Left renal pelvis (tissue), 4 donors: ENCODE measurements around the gene SOS1. TPM values are rescaled to one million over a fixed set of nuclear protein-coding genes. Genes with fewer than 3 reads are reported as not detected.
A peak's percentile ranks its signal among the peaks of the same experiment; 100 is the strongest.
"Not testable (repeated sequence)": the region's sequence is repeated elsewhere in the genome, so short reads cannot be mapped to it uniquely, and the experiment has no call there.

Experiments
- DNase-seq, 4 donors: peaks; one replicate each; pipeline ENCODE4 v3.0.0-alpha.2; 2013; ENCODE audit warnings: low read depth in 4 of 4, low spot score in 3 of 4
- polyA plus RNA-seq, 4 donors: library from polyadenylated mRNA; unstranded; fragments of 120-200 nt; gene quantifications; one replicate each; pipeline ENCODE4 v1.2.1, GENCODE V29; 2013; ENCODE audit not compliant: insufficient read length in 4 of 4

SOS1 gene
- polyA plus RNA-seq, 4 donors: 55.4 to 57.6 (median 56.9) TPM

GRCh38 chr2:39139511-39140237 lies 18.8 kb upstream of the SOS1 start:
- DNase-seq: no peak

GRCh38 chr2:39138837-39139211 lies 18.0 kb upstream of the SOS1 start:
- no peak for DNase-seq

- DNase-seq: not testable (repeated sequence)
Observed at GRCh38 chr2:39138187-39138836, 17.5 kb upstream of the SOS1 start.

- DNase-seq: no peak
Observed at GRCh38 chr2:39136799-39137198, 15.9 kb upstream of the SOS1 start.

- DNase-seq: no peak
Observed at GRCh38 chr2:39135690-39136259, 14.9 kb upstream of the SOS1 start.

- DNase-seq: no peak
Observed at GRCh38 chr2:39133215-39133851, 12.5 kb upstream of the SOS1 start.

- no peak for DNase-seq
Observed at GRCh38 chr2:39128919-39129391, 8.1 kb upstream of the SOS1 start.

- no peak for DNase-seq
Observed at GRCh38 chr2:39127973-39128372, 7.1 kb upstream of the SOS1 start.

- DNase-seq: no peak
Observed at GRCh38 chr2:39124746-39125057, 3.9 kb upstream of the SOS1 start.

- DNase-seq: peak; percentile 88 to 94 (median 92)
Observed at GRCh38 chr2:39124000-39124745, 3.3 kb upstream of the SOS1 start.

GRCh38 chr2:39123436-39123999 lies 2.7 kb upstream of the SOS1 start:
- DNase-seq: no peak

GRCh38 chr2:39121523-39122063 lies 742 bp upstream of the SOS1 start:
- no peak for DNase-seq

GRCh38 chr2:39120521-39120770 lies 405 bp downstream of the SOS1 start:
- no peak for DNase-seq

GRCh38 chr2:39119732-39120520 lies 925 bp downstream of the SOS1 start:
- peak in 2 of 4 donors; percentile 32 to 54 for DNase-seq

GRCh38 chr2:39118786-39119499 lies 1.9 kb downstream of the SOS1 start:
- no peak for DNase-seq

- no peak for DNase-seq
Observed at GRCh38 chr2:39115556-39115955, 5.3 kb downstream of the SOS1 start.

- DNase-seq: no peak
Observed at GRCh38 chr2:39114771-39115170, 6.1 kb downstream of the SOS1 start.

- no peak for DNase-seq
Observed at GRCh38 chr2:39109537-39109936, 11.3 kb downstream of the SOS1 start.

GRCh38 chr2:39108377-39108776 lies 12.5 kb downstream of the SOS1 start:
- DNase-seq: no peak
